DOHH2 (cell line): ENCODE results near the gene RB1.

Experiments
- CTCF ChIP-seq: fragments of 200-600 bp; sonication (generic); IDR thresholded peaks from one replicate; pipeline ENCODE4 v1.5.1; 2014; ENCODE audit warnings: antibody characterized with exemption, mild to moderate bottlenecking, low read depth, low read length; ENCODE audit not compliant: poor library complexity, severe bottlenecking
- EZH2phosphoT487 ChIP-seq: fragments of 200-600 bp; sonication (generic); IDR thresholded peaks from 2 replicates; pipeline ENCODE4 v1.6.1; 2017; ENCODE audit warnings: borderline replicate concordance, mild to moderate bottlenecking, antibody characterized with exemption, low read length, moderate library complexity, mixed read lengths

- TF ChIP-seq CTCF (no peak), EZH2phosphoT487 (no peak)
These were observed 66.4 kb downstream of the RB1 start for GRCh38 chr13:48369988-48370387.
